HEK293T (cell line): ENCODE results near the gene PARVA.

ENCODE experiments used
- BHLHE40 ChIP-seq: fragments of 450-650 bp; IDR thresholded peaks from 2 replicates; pipeline ENCODE4 v1.6.1; 2016; ENCODE audit warnings: mild to moderate bottlenecking, moderate library complexity, borderline replicate concordance
- FOXA1 ChIP-seq: fragments of 450-650 bp; IDR thresholded peaks from 2 replicates; pipeline ENCODE4 v1.6.1; 2016; ENCODE audit warnings: mild to moderate bottlenecking
- FOXM1 ChIP-seq: fragments of 450-650 bp; IDR thresholded peaks from 2 replicates; pipeline ENCODE4 v1.6.1; 2017; ENCODE audit warnings: mild to moderate bottlenecking, borderline replicate concordance
- NFRKB ChIP-seq: fragments of 450-650 bp; IDR thresholded peaks from 2 replicates; pipeline ENCODE4 v1.6.1; 2016; ENCODE audit warnings: mild to moderate bottlenecking, moderate library complexity
- SP1 ChIP-seq: fragments of 450-650 bp; IDR thresholded peaks from 2 replicates; pipeline ENCODE4 v1.6.1; 2017

GRCh38 chr11:12386309-12386708 is 8.9 kb downstream of the PARVA start:
- TF ChIP-seq FOXM1 (no peak), FOXA1 (no peak), SP1 (no peak), BHLHE40 (no peak), NFRKB (no peak)
